GM19324 (cell line): Measurements from ENCODE around the gene SH3RF3.
"Not testable (repeated sequence)": the region's sequence is repeated elsewhere in the genome, so short reads cannot be mapped to it uniquely, and the experiment has no call there.

ENCODE experiments used
- ATAC-seq: cut with Tn5 transposase; IDR thresholded peaks from one replicate; pipeline ENCODE4 v1.9.1; 2021; ENCODE audit warnings: mild to moderate bottlenecking, moderate library complexity; ENCODE audit not compliant: unreplicated experiment, low FRiP score

Gene SH3RF3

DNA sequence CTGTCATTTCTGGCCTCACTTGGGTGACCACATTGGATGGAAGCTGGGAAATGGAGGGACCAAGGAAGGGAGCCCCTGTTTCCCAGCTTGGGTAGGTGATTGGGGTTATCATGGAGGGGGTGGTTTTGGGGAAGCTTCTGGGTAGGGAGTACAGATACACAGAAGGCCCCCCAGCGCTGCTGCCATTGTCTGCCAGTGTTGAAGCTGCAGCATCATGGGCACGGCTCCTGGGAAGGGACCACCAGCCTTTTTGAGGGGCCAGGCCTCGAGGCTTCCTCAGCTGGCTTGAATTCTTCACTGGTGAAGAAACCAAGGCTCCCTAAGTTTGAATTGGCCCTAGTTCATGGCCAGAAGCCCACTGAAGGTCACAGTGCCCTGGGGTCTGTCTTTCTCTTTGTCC lies 25.2 kb downstream of the SH3RF3 start:
- no peak for ATAC-seq

DNA sequence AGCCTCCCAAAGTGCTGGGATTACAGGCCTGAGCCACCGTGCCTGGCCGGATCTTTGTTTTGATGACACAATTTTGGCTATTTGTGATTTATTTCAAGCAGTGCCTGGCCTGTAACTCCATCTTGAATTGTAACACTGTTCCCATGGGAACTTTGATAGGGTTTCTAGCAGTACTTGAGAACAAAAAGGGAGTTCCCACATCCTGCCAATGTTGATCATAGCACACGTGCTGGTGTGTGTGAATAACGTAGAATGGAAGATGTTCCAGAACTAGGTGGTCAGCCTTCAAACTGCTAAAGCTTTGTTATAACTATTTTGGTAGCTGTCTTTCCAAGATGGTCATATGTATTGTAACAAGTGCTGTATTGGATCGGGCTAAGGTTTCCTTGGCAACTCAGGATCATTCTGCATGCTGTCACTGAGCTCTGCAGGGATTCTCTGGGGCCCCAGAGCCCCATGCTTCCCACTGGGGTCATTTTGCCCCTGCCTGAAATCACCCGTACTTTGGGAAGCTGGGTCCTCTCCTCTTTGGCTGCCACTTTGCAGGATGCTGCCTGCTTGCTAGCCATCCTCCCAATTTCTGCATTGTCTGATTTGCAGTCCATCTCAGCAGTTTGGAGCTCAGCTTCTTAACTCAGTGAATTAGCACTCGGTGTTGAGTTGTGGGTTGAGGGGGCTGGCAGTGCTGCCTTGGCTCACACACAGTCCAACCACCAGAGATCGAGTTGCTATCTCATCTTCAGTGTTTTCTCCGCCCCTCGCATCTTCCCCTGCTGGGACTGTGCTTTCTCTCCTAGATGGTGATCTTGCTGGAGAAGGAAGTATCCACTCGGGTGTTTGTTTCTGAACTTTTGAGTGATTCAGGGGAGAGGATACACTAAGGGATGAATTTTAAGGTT lies 26.8 kb downstream of the SH3RF3 start:
- no peak for ATAC-seq

GRCh38 chr2:109157563-109158105 lies 28.6 kb downstream of the SH3RF3 start:
- no peak for ATAC-seq

- ATAC-seq, result no peak
These were observed 29.2 kb downstream of the SH3RF3 start for GRCh38 chr2:109158237-109158636.

GRCh38 chr2:109159096-109159495 lies 30.1 kb downstream of the SH3RF3 start:
- ATAC-seq, result no peak

DNA sequence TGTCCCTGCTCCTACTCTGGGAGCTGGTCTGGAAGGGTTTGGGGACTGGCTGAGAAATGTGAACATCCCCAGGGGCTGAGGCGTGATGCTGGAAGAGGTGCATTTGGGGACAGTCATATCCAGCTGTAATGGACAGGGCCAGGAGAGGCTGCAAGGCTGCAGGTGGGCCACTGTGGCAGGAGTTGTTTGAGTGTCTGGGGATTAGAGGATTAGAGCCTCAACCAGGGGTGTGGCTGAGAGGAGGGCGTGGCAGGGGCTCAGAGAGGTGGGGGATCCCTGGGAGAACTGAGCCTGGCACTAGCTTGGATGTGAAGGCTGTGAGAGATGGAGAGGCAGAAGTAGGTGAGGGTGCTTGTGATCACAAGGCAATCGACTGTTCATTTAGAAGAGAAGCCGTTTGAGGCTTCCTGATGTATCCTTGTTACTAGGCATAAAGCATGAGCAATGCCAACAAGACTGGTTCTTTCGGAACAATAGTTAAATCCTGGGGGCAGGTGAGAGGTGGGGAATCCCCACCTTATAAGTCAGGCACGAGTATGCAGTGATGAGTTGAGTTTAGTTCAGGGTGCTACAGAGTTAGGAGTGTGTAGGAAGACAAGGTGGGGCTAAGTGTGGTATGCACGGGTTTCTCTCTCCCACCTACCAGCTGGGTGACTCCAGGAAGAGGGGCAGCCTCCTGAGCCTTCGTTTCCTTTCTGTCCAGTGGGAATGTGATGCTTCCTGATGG lies 31.9 kb downstream of the SH3RF3 start:
- ATAC-seq, result no peak

GRCh38 chr2:109162367-109162766 lies 33.4 kb downstream of the SH3RF3 start:
- ATAC-seq, result not testable (repeated sequence)

DNA sequence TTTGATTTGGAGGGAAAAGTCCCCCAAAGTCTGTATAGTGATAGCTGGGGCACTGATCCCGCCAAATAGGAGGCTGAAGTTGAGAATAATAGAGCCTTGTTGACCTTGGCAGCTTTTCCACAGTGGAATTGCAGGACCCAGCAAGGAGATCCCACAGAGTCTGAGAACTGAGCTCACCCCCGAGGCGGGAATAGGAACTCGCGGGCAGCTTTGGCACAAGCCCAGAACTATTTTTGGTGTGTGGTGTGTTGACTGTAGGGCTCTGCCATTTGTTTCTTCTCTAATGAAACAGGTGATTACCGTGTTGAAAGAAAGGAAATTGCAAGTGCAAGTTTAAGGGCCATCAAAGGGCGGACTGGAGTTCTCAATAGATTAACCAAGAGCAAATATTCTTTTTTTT lies 34.0 kb downstream of the SH3RF3 start:
- ATAC-seq, result no peak

GRCh38 chr2:109164311-109164710 lies 35.3 kb downstream of the SH3RF3 start:
- no peak for ATAC-seq

DNA sequence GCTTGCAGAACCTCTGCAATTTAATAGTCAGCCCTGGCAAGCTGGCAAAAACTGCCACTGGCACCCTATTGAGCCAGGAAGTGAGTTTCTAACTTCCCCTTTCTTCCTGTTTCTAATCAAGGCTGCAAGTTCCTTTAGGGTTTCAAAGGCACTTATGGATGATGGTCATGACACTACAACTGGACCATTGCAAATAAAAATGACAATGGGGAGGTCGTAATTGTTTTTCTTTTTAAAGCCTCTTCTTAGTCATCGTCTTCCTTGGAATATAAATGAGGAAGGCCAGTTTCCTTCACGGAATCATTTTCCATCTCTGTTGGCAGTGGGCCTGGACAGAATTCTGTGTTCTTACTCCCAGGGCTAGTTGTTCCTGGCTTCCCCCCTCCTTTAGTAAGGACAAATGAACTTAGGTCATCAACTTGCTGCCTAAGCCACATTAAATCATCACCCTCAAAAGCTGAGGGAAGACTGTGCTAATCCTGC lies 35.8 kb downstream of the SH3RF3 start:
- ATAC-seq, result no peak

DNA sequence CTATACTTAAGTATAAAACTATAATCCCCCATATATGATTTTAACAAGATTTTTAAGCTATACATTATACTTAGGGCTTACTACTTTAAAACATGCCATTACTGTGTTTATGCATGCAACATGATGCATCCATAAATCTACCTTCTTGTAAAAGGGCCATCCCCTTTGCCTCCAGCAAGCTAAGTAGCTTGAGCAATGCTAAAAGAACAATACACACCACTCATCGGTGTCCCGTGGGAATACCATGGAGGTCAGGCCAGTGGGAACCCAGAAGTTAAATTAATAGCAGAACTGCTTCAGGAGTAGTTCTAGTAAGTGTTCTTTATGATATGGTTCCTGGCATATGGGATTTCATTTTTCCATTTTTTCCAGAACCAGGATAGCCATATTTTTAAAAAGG lies 37.8 kb downstream of the SH3RF3 start:
- no peak for ATAC-seq

GRCh38 chr2:109168086-109168485 lies 39.1 kb downstream of the SH3RF3 start:
- ATAC-seq, result no peak

- ATAC-seq, result no peak
These were observed 39.7 kb downstream of the SH3RF3 start for GRCh38 chr2:109168716-109169115.

DNA sequence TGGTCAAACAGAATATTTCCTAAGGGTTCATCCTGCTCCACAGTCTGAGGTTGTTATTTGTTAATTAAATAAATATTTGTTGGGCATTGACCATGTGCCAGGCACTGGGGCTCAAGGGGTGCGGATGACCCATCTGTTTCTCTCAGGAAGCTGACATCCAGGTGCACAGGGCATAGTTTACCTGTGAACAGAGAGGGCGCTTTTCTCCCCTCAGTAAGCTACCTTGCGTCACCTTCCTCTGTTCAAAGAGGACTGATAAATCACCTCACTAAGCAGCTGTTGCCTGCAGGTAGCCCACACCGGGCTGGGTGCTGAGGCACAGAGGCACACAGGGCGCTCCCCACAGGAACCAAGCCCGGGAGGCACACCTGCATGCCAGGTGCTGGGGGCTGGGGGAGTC lies 41.6 kb downstream of the SH3RF3 start:
- ATAC-seq, result no peak

GRCh38 chr2:109171444-109172334 lies 42.7 kb downstream of the SH3RF3 start:
- ATAC-seq, result no peak

GRCh38 chr2:109172556-109173105 lies 43.6 kb downstream of the SH3RF3 start:
- no peak for ATAC-seq

DNA sequence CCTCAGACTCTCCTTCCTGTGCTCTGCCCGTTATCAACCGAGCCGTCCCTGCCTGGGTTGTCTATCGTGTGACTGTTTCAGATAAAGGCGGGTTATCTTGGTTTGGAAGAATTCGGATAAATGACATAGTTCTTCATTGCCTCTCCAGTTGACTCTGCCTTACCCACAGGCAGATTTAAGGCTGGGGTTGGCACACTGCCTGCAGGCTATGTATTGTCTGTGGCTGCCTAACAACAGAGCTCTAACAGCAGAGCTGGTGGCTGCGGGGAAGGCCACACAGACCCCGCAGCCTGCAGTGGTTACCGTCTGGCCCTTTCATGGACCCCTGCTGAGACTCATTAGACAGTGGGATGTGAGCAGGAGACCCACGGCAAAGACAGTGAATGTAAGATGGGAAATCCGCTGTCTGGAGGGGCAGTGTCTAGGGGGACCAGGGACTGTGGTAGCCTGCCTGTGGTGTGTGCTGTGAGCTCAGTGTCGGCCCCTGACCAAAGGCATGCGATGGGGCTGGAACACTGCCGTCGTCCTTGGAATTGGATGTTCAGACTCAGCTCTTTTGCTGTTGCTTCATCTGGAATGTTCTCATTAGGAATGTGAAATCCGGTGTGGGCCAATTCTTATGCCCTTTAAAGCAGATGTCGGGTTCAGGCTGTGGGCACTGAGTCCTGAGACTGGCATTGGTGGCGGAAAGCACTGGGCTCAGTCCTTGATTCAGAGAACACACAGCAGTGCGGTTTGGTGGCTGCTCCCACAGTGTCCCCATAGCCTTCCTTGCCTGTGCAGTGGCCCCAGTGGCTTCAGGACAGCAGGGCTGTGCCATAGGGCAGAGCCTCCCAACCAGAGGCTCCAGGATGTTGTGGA lies 44.5 kb downstream of the SH3RF3 start:
- no peak for ATAC-seq

DNA sequence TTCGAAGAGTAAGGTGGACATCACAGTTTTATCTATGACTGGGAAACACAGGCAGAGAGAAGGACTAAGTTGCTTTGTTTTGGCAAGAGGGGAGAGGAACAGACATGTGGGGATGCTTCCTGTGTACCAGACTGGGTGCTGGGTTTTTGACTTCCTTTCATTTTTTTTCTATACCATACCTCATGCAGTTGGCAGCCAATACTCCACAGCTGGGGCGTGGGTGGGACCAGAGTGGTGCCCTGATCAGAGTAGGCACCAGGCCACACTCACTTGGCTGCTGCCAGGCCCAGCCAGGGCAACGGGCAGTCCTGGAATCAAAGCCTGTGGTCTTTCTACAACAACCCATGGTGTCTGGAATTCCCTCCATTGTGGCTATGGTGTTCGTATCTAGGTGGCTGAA lies 45.2 kb downstream of the SH3RF3 start:
- ATAC-seq, result no peak
